Osteoblast (primary cell): ENCODE measurements around the gene CCR3. TPM values are rescaled to one million over a fixed set of nuclear protein-coding genes. Genes with fewer than 3 reads are reported as not detected.
A peak's percentile ranks its signal among the peaks of the same experiment; 100 is the strongest.

Experiments used
- DNase-seq: peaks from one replicate; pipeline ENCODE4 v3.0.0; 2011; ENCODE audit warnings: low spot score, mixed read lengths; ENCODE audit not compliant: insufficient read length; ENCODE audit errors: missing footprints
- H2AFZ ChIP-seq: 2 replicates; pipeline ENCODE4 v1.6.0; 2011; ENCODE audit warnings: mild to moderate bottlenecking, low read length
- H3K27ac ChIP-seq: 2 replicates; pipeline ENCODE4 v1.5.1; 2011; ENCODE audit warnings: mild to moderate bottlenecking, low read depth, low read length, moderate library complexity
- H3K27me3 ChIP-seq: 2 replicates; pipeline ENCODE4 v1.6.0; 2012; ENCODE audit warnings: mild to moderate bottlenecking, control low read depth, inconsistent platforms, low read length, moderate library complexity; ENCODE audit not compliant: insufficient read depth
- H3K36me3 ChIP-seq: 2 replicates; pipeline ENCODE4 v1.5.1; 2011; ENCODE audit warnings: mild to moderate bottlenecking, low read length, control low read depth, moderate library complexity; ENCODE audit not compliant: insufficient read depth
- H3K4me1 ChIP-seq: 2 replicates; pipeline ENCODE4 v1.5.1; 2011; ENCODE audit warnings: mild to moderate bottlenecking, low read length, control low read depth, moderate library complexity; ENCODE audit not compliant: insufficient read depth
- H3K4me2 ChIP-seq: 2 replicates; pipeline ENCODE4 v1.6.0; 2011; ENCODE audit warnings: mild to moderate bottlenecking, low read length; ENCODE audit not compliant: insufficient read depth
- H3K4me3 ChIP-seq: fragments of 200-600 bp; sonication (generic); 3 replicates; pipeline ENCODE4 v1.5.1; 2012; ENCODE audit warnings: mild to moderate bottlenecking, low read length, inconsistent platforms; ENCODE audit not compliant: insufficient read depth
- H3K79me2 ChIP-seq: 2 replicates; pipeline ENCODE4 v1.6.0; 2012; ENCODE audit warnings: mild to moderate bottlenecking, low read length, control low read depth, inconsistent platforms; ENCODE audit not compliant: insufficient read depth
- H3K9me3 ChIP-seq: 2 replicates; pipeline ENCODE4 v1.5.1; 2011; ENCODE audit warnings: low read depth, low read length, control low read depth
- H4K20me1 ChIP-seq: 2 replicates; pipeline ENCODE4 v1.6.0; 2012; ENCODE audit warnings: mild to moderate bottlenecking, low read length, control low read depth; ENCODE audit not compliant: insufficient read depth
- CTCF ChIP-seq: IDR thresholded peaks from 2 replicates; pipeline ENCODE4 v1.5.1; 2011; ENCODE audit warnings: mild to moderate bottlenecking, low read depth, low read length, moderate library complexity; ENCODE audit errors: extremely low read depth
- total RNA-seq: library from RNA; depleted of rRNA; stranded (reverse); fragments of >200 nt; gene quantifications from 2 replicates; pipeline ENCODE4 v1.2.3, GENCODE V29; 2012

Gene CCR3
- total RNA-seq, 1 donor = not detected

GRCh38 chr3:46245146-46245545 lies 2.9 kb downstream of the CCR3 start:
- peaks cover 7% of the 10 kb centered on the region for H3K27me3 ChIP-seq
- no peak for TF ChIP-seq CTCF
- DNase-seq = no peak

GRCh38 chr3:46252980-46253379 lies 10.7 kb downstream of the CCR3 start:
- H3K36me3 ChIP-seq = no peaks in the 10 kb centered on the region
- H3K4me1 ChIP-seq = no peaks in the 10 kb centered on the region
- no peaks in the 10 kb centered on the region for H3K9me3 ChIP-seq
- H4K20me1 ChIP-seq = no peaks in the 10 kb centered on the region
- TF ChIP-seq CTCF = no peak
- H3K4me3 ChIP-seq = no peak overlapping the region
- no peaks in the 10 kb centered on the region for H3K79me2 ChIP-seq
- no peak for DNase-seq
- peaks cover 16% of the 10 kb centered on the region for H3K27me3 ChIP-seq
- H3K27ac ChIP-seq = no peak overlapping the region
- H3K4me2 ChIP-seq = no peak overlapping the region
- no peak overlapping the region for H2AFZ ChIP-seq

More at GRCh38 chr3:46245146-46245545, 2.9 kb downstream of the CCR3 start:
- Histone ChIP-seq H2AFZ (no peak overlapping the region), H3K4me3 (no peak overlapping the region), H3K4me2 (no peak overlapping the region), H3K4me1 (no peaks in the 10 kb centered on the region), H4K20me1 (no peaks in the 10 kb centered on the region), H3K27ac (no peak overlapping the region), H3K9me3 (no peaks in the 10 kb centered on the region), H3K36me3 (no peaks in the 10 kb centered on the region), H3K79me2 (no peaks in the 10 kb centered on the region)

GRCh38 chr3:46258525-46258924 lies 16.3 kb downstream of the CCR3 start:
- H3K4me3 ChIP-seq = no peak overlapping the region
- DNase-seq = no peak
- H3K9me3 ChIP-seq = no peaks in the 10 kb centered on the region
- TF ChIP-seq CTCF = no peak
- H3K4me1 ChIP-seq = no peaks in the 10 kb centered on the region
- no peak overlapping the region for H2AFZ ChIP-seq
- no peaks in the 10 kb centered on the region for H3K79me2 ChIP-seq
- no peaks in the 10 kb centered on the region for H3K36me3 ChIP-seq
- H3K4me2 ChIP-seq = no peak overlapping the region
- peaks cover 16% of the 10 kb centered on the region for H3K27me3 ChIP-seq
- no peak overlapping the region for H3K27ac ChIP-seq
- no peaks in the 10 kb centered on the region for H4K20me1 ChIP-seq

GRCh38 chr3:46261926-46262594 lies 19.8 kb downstream of the CCR3 start:
- H3K27ac ChIP-seq = no peak overlapping the region
- no peak overlapping the region for H2AFZ ChIP-seq
- no peaks in the 10 kb centered on the region for H3K79me2 ChIP-seq
- no peak for DNase-seq
- H3K9me3 ChIP-seq = no peaks in the 10 kb centered on the region
- peaks cover 27% of the 10 kb centered on the region for H3K27me3 ChIP-seq
- H4K20me1 ChIP-seq = no peaks in the 10 kb centered on the region
- no peak overlapping the region for H3K4me3 ChIP-seq
- peak overlapping the region; percentile 46 for H3K4me2 ChIP-seq
- no peaks in the 10 kb centered on the region for H3K36me3 ChIP-seq
- H3K4me1 ChIP-seq = no peaks in the 10 kb centered on the region
- TF ChIP-seq CTCF = no peak
